HG03378 (cell line): ENCODE data around the gene SLC5A6.
"Not testable (repeated sequence)": the region's sequence is repeated elsewhere in the genome, so short reads cannot be mapped to it uniquely, and the experiment has no call there.

ENCODE experiments used
- ATAC-seq: cut with Tn5 transposase; IDR thresholded peaks from one replicate; pipeline ENCODE4 v1.9.1; 2021; ENCODE audit warnings: mild to moderate bottlenecking, moderate library complexity; ENCODE audit not compliant: unreplicated experiment

Gene SLC5A6

GRCh38 chr2:27208486-27209050, 3.5 kb downstream of the SLC5A6 start:
- ATAC-seq = no peak

- no peak for ATAC-seq
Observed at GRCh38 chr2:27206346-27206745, 5.7 kb downstream of the SLC5A6 start.

- ATAC-seq = no peak
Observed at GRCh38 chr2:27205206-27205605, 6.9 kb downstream of the SLC5A6 start.

GRCh38 chr2:27204566-27204965, 7.5 kb downstream of the SLC5A6 start:
- ATAC-seq = no peak

- ATAC-seq = no peak
Observed at GRCh38 chr2:27203741-27204140, 8.3 kb downstream of the SLC5A6 start.

- no peak for ATAC-seq
Observed at GRCh38 chr2:27202854-27203253, 9.2 kb downstream of the SLC5A6 start.

GRCh38 chr2:27201675-27202074, 10.4 kb downstream of the SLC5A6 start:
- ATAC-seq = no peak

GRCh38 chr2:27199241-27199640, 12.8 kb downstream of the SLC5A6 start:
- no peak for ATAC-seq

- no peak for ATAC-seq
Observed at GRCh38 chr2:27198627-27199026, 13.4 kb downstream of the SLC5A6 start.

GRCh38 chr2:27198068-27198467, 14.0 kb downstream of the SLC5A6 start:
- not testable (repeated sequence) for ATAC-seq

- not testable (repeated sequence) for ATAC-seq
Observed at GRCh38 chr2:27195799-27196198, 16.3 kb downstream of the SLC5A6 start.

GRCh38 chr2:27194538-27195354, 17.3 kb downstream of the SLC5A6 start:
- ATAC-seq = no peak

GRCh38 chr2:27191070-27191829, 20.8 kb downstream of the SLC5A6 start:
- no peak for ATAC-seq

GRCh38 chr2:27189989-27190388, 22.1 kb downstream of the SLC5A6 start:
- no peak for ATAC-seq

GRCh38 chr2:27186613-27187345, 25.3 kb downstream of the SLC5A6 start:
- no peak for ATAC-seq

- no peak for ATAC-seq
Observed at GRCh38 chr2:27185331-27186026, 26.6 kb downstream of the SLC5A6 start.

GRCh38 chr2:27184115-27184514, 28.0 kb downstream of the SLC5A6 start:
- no peak for ATAC-seq

- no peak for ATAC-seq
Observed at GRCh38 chr2:27182346-27182745, 29.7 kb downstream of the SLC5A6 start.

GRCh38 chr2:27179344-27180000, 32.6 kb downstream of the SLC5A6 start:
- ATAC-seq = no peak

GRCh38 chr2:27178469-27178868, 33.6 kb downstream of the SLC5A6 start:
- ATAC-seq = no peak
